Stimulated activated CD8-positive, alpha-beta memory T cell treated with anti-CD3 and anti-CD28 coated beads, Interleukin-4, amount 100 ng/mL, for 1 hour (primary cell): ENCODE measurements around the gene RAPGEF1.
"Not testable (repeated sequence)": the region's sequence is repeated elsewhere in the genome, so short reads cannot be mapped to it uniquely, and the experiment has no call there.

Source experiments
- DNase-seq, 2 donors: peaks; one replicate each; pipeline ENCODE4 v3.0.0-alpha.2; 2020; ENCODE audit warnings: low read depth in 2 of 2, low spot score in 1 of 2

RAPGEF1 gene

GRCh38 chr9:131566158-131566557, 173.7 kb downstream of the RAPGEF1 start:
- no peak for DNase-seq

GRCh38 chr9:131565369-131565768, 174.5 kb downstream of the RAPGEF1 start:
- no peak for DNase-seq

- no peak for DNase-seq
These were observed 177.6 kb downstream of the RAPGEF1 start for GRCh38 chr9:131562032-131562959.

GRCh38 chr9:131559421-131560000, 180.4 kb downstream of the RAPGEF1 start:
- no peak for DNase-seq

- DNase-seq: no peak
These were observed 181.9 kb downstream of the RAPGEF1 start for GRCh38 chr9:131557855-131558548.

- no peak for DNase-seq
These were observed 183.8 kb downstream of the RAPGEF1 start for GRCh38 chr9:131555841-131556673.

GRCh38 chr9:131554843-131555351, 185.0 kb downstream of the RAPGEF1 start:
- no peak for DNase-seq

- no peak for DNase-seq
These were observed 185.6 kb downstream of the RAPGEF1 start for GRCh38 chr9:131554087-131554842.

GRCh38 chr9:131552030-131552429, 187.8 kb downstream of the RAPGEF1 start:
- DNase-seq: no peak

- DNase-seq: not testable (repeated sequence)
These were observed 189.4 kb downstream of the RAPGEF1 start for GRCh38 chr9:131550465-131550864.

GRCh38 chr9:131549186-131549585, 190.7 kb downstream of the RAPGEF1 start:
- DNase-seq: not testable (repeated sequence)

GRCh38 chr9:131546336-131547084, 193.4 kb downstream of the RAPGEF1 start:
- DNase-seq: no peak

- DNase-seq: no peak
These were observed 194.0 kb downstream of the RAPGEF1 start for GRCh38 chr9:131545786-131546335.

- DNase-seq: no peak
These were observed 194.7 kb downstream of the RAPGEF1 start, which contains the start of gene PRRT1B for GRCh38 chr9:131545003-131545785. PRRT1B (plus strand) TSS chr9:131545523; CDS start chr9:131545616, 93 bp downstream.

GRCh38 chr9:131543141-131543540, 196.7 kb downstream of the RAPGEF1 start:
- no peak for DNase-seq

- no peak for DNase-seq
These were observed 200.5 kb downstream of the RAPGEF1 start for GRCh38 chr9:131539223-131539923.

- DNase-seq: no peak
These were observed 201.9 kb downstream of the RAPGEF1 start for GRCh38 chr9:131537946-131538345.
